Measurements from ENCODE around the gene KCNJ6. TPM values are rescaled to one million over a fixed set of nuclear protein-coding genes. Genes with fewer than 3 reads are reported as not detected.
"Not testable (repeated sequence)": the region's sequence is repeated elsewhere in the genome, so short reads cannot be mapped to it uniquely, and the experiment has no call there.

KCNJ6 gene
- total RNA-seq, 1 experiment from 2014 or later: 18.9 TPM

DNA sequence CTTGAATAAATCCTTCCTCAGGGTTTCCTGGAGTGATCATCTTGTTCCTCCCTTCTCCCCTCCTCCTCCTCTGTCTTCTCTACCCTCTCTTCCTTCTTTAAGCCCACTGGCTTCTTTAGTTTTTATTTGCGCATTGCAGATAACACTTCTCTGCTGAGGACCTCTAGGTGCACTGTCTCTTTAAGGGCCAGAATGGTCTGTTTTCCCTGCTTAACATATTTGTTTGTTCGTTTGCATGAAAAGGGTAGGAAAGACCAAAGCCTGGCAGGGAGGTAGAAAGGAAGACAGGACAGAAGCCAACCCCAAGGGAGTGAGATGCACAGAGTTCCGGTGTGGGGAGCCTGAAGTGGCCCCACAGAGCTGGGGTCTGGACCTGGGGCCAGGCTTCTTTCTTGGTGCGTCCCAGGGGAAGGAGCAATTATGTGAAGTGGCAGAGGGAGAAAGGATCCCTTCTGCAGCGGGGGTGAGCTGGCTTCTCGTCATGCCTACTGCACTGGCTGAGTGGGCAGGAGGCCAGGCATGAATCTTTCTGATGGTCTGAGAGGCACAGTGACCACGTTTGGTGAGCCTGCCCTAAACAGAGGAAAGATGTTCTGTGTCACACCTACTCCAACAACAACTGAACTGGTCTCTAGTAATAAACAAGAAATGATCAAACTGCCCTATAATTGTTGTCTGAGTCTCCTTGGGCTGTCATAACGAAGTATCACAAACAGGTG lies 232.7 kb downstream of the KCNJ6 start:
- no peak for DNase-seq (ENCODE audit: low read depth)

DNA sequence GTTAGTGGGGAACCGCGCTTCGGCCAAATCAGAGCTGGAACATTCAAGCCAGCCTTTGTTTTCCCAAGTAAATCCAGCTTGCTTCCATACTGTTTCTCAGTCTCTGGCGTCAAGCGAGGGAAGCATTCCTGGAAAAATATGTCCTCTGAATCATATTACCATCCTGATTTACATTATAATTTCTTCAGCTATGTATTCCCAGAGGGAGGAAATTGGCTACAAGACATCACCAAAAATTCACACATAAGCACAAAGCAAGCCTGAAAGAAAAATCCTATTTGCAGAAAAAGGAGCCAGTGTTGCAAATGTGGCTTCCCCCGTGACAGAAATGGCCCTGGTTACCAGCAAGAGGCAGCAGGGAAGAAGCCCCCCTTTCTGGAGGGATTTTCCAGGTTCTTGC lies 233.3 kb downstream of the KCNJ6 start:
- no peak for DNase-seq (ENCODE audit: low read depth)

DNA sequence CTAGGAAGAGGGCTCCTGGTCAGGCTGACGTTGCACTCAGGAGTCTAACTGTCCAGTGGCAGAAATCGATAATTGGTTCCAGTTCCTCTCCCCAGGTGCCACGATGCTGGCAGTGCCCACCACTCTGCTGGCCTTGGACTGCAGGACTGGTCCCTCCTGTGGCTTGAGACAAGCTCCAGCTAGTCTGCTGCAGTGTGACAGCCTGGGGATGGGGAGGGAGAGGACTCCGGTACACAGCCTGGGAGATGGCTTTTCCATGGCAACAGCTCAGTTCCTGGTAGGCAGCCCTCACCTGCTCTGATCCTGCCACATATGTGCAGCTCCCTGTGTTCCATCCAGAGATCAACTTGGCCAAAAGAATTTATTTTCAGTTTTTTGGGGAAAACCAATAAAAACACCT lies 239.3 kb downstream of the KCNJ6 start:
- no peak for DNase-seq (ENCODE audit: low read depth)

- no peak for DNase-seq (ENCODE audit: low read depth)
Measured at GRCh38 chr21:37675202-37675801, 241.0 kb downstream of the KCNJ6 start.

- DNase-seq (ENCODE audit: low read depth): no peak
Measured at GRCh38 chr21:37673801-37674575, 242.3 kb downstream of the KCNJ6 start.

- DNase-seq (ENCODE audit: low read depth): no peak
Measured at GRCh38 chr21:37671381-37671780, 244.9 kb downstream of the KCNJ6 start.

DNA sequence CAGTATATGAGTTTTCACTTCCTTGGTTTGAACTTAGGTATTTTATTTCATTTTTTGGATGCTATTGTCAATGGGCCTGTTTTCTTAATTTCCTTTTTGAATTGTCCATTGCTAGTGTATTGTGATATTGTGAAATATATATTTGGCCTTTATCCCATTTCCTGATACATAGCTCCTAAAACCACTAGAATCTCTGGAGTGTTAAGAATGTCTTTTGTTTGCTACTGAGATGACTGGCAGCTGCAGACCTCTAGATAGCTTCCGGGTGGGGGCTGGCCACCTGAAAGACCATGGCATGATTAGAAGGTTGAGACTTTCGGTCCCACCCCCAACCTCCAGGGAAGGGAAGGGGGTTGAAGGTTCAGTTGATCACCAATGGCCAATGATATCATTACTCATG lies 245.4 kb downstream of the KCNJ6 start:
- DNase-seq (ENCODE audit: low read depth): peak; percentile 79

- no peak for DNase-seq (ENCODE audit: low read depth)
Measured at GRCh38 chr21:37669249-37669648, 247.0 kb downstream of the KCNJ6 start.

DNA sequence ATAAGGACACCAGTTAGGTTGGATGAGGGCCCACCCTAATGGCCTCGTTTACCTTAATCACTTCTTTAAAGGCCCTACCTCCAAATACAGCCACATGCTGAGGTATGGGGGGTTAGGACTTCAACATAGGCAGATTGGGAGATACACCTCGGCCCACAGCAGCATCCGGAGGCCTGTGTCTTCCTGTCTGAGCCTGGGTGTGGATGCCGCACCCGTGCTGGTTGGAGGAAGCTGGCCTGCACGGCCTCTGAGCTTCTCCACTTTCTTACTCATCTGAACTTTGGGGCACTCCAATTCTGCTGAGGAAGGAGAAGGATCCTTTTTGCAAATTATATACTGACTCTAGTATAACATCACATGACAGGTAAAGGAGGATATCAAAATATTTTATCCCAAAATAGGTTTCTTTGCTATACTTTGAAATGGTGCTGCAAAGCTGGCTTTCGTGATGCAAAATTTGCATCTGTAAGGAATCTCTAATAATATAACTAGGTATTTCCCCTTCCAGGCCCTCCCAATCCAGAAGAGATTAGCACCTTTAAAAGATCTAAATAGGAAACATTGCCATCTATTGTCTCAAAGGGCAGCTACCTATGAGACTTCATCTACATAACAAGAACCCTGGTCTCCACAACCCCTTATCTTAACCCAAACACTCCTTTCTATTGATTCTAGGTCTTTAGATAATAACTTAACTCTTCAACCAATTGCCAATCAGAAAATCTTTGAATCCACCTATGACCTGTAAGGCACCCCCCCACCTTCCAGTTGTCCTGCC lies 247.6 kb downstream of the KCNJ6 start:
- DNase-seq (ENCODE audit: low read depth): no peak

DNA sequence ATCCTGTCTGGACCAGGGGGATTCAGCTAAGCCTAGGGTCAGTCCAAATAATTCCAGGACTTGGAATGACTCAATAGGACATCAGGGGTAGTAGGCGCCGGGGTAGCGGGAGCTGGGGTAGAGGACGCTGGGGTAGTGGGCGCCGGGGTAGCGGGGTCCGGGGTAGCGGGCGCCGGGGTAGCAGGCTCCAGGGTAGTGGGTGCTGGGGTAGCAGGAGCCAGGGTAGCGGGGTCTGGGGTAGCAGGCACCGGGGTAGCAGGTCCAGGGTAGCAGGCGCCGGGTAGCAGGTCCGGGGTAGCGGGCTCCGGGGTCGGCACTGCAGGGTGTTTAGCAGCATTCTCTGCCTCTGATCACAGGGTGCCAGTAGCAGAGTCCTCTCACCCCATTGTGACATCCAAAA lies 248.9 kb downstream of the KCNJ6 start:
- no peak for DNase-seq (ENCODE audit: low read depth)

- DNase-seq (ENCODE audit: low read depth): no peak
Measured at GRCh38 chr21:37665230-37666024, 250.8 kb downstream of the KCNJ6 start.

- DNase-seq (ENCODE audit: low read depth): not testable (repeated sequence)
Measured at GRCh38 chr21:37662227-37662626, 254.0 kb downstream of the KCNJ6 start.

DNA sequence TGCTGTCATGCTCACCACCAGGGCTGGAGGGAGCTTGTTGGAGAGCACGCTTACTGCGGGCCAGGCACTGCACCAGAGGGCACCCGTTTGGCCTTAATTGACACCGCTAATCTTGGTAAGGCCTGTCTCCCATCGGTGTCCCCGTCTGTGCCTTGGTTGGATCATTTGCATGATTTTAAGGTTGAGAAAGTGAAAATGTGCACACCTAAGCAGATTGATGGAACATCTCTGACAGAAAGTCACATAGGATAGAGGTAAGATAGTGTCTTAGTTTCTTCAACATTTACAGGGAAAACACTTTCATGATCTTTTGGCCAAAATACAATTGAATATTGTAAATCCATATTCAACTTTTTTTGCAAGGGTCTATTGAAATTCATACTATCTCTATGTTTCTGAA lies 255.5 kb downstream of the KCNJ6 start:
- DNase-seq (ENCODE audit: low read depth): no peak

DNA sequence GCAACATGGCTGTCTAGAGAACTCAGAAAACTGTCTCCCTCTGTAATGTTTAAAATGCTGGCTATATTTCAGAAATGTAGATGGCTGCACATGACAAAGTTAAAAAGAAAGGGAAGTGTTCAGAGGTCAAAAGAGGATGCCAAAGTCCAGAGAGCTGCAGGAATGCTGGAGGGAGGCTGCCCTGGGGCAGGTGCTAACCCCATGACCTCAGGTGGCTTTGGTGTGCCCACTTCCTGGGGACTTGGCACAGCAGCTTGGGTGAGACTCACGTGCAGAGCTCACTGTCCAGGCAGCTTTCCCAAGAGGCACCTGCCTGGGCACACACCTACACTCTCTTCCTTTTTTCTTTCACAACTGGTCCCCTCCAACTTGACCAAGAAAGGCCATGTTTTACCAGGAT lies 256.4 kb downstream of the KCNJ6 start:
- DNase-seq (ENCODE audit: low read depth): no peak

DNA sequence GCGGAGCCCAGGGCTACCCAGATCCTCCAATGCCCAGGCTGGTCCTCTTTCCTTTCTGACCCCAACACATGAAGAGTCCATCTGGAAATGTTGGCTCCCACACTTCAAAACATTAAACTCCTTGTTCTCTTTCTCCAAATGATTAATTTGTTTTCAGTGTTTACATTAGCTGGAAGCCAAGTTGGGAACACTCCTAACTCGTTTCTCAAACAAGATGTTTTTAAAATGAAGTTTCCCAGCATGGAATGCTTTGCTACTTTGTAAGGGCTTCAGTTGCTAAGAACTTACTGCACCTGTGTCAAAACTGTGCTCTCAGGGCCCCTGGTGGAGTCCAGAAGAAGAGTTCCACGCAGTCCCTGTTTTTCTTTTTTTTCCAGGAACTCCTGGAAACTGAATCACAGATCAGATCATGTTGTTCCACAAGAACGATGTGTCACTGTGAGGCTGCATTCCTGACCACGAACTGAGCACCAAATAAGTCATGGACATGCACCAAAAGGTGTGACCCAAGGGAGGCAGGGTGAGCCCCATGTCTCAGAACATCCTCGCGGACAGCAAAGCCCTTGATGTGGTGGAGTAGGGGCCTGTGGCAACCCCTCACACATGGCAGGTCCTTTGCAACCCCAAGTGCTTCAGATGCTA lies 257.3 kb downstream of the KCNJ6 start:
- DNase-seq (ENCODE audit: low read depth): peak; percentile 94

DNA sequence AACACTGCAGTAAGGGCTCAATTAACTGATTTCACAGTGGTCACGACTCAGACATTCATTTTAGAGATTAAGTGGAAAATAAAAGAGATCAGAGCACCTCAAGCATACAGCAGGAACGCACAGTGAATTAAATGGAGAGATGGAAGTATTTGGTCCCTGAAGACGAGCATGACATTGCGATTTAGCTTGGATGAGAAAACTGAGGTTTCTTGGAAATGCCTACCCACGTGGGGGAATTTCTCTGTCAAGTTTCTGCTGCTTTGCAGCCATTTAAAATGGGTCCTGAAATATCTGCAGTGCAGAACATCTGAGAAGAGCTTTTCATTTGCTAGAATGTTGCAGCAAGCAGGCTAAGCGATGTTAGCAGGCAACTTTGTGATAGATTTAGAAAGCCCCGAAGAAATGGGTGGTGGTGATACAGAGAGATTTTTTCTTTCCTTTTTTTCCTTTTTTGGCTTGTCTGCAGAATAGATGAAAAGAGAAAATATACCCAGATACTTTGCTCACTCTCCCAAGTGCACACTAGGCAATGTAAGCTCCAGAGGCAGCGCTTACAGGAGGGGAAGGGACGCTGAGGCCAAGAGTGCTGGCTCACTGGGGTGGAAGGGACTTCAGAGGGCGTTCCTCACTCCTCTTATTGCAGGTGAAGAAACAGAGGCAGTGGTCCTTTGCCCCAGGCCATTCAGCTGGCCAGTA lies 258.0 kb downstream of the KCNJ6 start:
- no peak for DNase-seq (ENCODE audit: low read depth)

DNA sequence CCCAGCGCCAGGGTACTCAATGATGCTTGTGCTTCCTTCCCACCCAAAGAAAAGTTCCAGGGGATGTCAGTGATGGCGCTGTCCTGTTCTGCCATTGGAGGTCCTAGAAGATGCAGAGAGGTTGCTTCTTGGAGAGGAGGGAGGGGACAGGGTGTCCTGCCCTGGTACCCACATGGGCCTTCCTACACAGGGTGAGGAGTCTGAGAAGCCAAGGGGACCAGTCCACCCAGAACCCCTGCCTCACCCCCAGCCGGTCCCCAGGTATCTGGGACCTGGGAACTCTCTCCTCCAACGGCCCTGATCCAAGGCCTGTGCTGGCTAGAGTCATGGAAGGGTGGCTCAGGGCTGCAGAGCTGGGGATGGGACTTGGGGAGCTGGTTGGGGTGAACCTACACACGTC lies 259.4 kb downstream of the KCNJ6 start:
- DNase-seq (ENCODE audit: low read depth): no peak

DNA sequence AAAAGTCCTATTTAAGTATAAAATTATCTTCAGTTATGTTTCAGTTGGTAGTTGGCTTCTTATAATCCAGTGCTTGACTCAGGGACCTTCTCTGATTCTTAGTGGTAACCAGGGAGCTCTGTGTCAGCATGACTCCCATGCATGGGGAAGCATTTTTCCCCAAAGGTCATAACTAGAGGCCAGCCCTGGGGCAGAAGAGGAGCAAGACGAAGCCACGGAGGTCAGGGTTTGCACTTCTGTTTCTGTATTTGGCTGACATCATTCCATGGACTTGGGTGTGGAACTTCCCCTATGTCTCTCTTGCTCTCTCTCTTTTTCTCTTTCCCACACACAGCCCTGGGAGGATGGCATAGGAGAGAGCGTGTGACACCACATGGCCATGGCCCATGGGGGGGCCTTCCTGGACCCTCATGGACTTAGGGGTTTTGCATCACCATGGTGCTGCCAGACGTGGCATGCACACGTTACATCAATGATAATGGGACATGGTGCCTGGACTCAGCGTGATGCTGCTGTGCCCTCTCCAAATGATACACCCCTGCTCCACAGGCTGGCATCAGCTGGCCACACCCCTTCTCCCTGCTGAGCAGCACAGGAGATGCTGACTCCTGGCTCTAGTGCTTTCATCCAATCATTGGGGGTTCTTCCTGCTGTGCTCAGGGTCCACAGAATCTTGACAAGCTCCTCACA lies 260.5 kb downstream of the KCNJ6 start:
- DNase-seq (ENCODE audit: low read depth): peak; percentile 82

DNA sequence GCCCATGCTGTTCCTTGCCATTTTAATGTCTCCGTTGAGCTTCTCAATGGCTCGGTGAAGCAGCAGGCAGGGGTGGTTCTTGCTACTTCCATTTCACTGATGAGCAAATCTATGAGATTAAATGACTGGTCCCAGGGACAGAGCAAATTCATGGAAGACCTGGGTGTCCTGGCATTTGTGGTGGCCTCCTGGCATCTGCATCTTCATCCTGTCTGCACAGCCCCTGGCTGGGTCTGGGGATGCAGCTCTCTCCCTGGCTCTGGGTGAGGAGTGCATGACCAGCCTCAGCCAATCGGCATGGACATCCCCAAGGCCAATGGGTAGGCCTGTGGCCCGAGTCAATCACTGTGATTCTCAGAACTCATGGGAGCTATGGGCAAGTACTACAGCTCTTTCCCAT lies 261.7 kb downstream of the KCNJ6 start:
- no peak for DNase-seq (ENCODE audit: low read depth)
